Liver (tissue), 3 donors: ENCODE data around the gene UACA.
"Not testable (repeated sequence)": the region's sequence is repeated elsewhere in the genome, so short reads cannot be mapped to it uniquely, and the experiment has no call there.

Source experiments
- CTCF ChIP-seq: fragments of 150-350 bp; IDR thresholded peaks from 2 replicates; pipeline ENCODE4 v1.5.1; 2017; ENCODE audit warnings: improper control_type of control experiment, low read depth, low read length; ENCODE audit not compliant: missing input control
- EGR1 ChIP-seq, 2 donors: IDR thresholded peaks; 2 replicates each; pipeline ENCODE4 v1.6.1; 2016 to 2018; ENCODE audit warnings: antibody characterized with exemption in 2 of 2, low read depth in 2 of 2
- GABPA ChIP-seq, 2 donors: IDR thresholded peaks in 1 of 2; conservative IDR thresholded peaks in 1 of 2; 2 replicates each; pipeline ENCODE4 v1.6.1; 2016; ENCODE audit warnings: antibody characterized with exemption in 2 of 2, mild to moderate bottlenecking in 1 of 2, moderate library complexity in 1 of 2
- RAD21 ChIP-seq, 2 donors: IDR thresholded peaks; 2 replicates each; pipeline ENCODE4 v1.6.1; 2016; ENCODE audit warnings: antibody characterized with exemption in 2 of 2, mild to moderate bottlenecking in 2 of 2
- RXRA ChIP-seq, 2 donors: IDR thresholded peaks; 2 replicates each; pipeline ENCODE4 v1.6.1; 2017 to 2018; ENCODE audit warnings: antibody characterized with exemption in 2 of 2, mild to moderate bottlenecking in 1 of 2
- SP1 ChIP-seq: IDR thresholded peaks from 2 replicates; pipeline ENCODE4 v1.6.1; 2018; ENCODE audit warnings: antibody characterized with exemption, mild to moderate bottlenecking
- TAF1 ChIP-seq: conservative IDR thresholded peaks from 2 replicates; pipeline ENCODE4 v1.6.1; 2016; ENCODE audit warnings: antibody characterized with exemption, mild to moderate bottlenecking
- TF ChIP-seq, protein P1 (sequence below): IDR thresholded peaks from 2 replicates; pipeline ENCODE4 v1.6.1; 2016; ENCODE audit warnings: antibody characterized with exemption
- TF ChIP-seq, protein P2 (sequence below): IDR thresholded peaks from 2 replicates; pipeline ENCODE4 v1.6.1; 2016; ENCODE audit warnings: antibody characterized with exemption, mild to moderate bottlenecking
- TF ChIP-seq, protein P3 (sequence below): IDR thresholded peaks from 2 replicates; pipeline ENCODE4 v1.6.1; 2016; ENCODE audit warnings: antibody characterized with exemption
- donor health status: healthy.
- donor health status: healthy.

DNA sequence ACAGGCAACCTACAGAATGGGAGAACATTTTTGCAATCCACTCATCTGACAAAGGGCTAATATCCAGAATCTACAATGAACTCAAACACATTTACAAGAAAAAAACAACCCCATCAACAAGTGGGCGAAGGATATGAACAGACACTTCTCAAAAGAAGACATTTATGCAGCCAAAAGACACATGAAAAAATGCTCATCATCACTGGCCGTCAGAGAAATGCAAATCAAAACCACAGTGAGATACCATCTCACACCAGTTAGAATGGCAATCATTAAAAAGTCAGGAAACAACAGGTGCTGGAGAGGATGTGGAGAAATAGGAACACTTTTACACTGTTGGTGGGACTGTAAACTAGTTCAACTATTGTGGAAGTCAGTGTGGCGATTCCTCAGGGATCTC lies 100.3 kb downstream of the UACA start:
- TF ChIP-seq CTCF; TAF1; RAD21 (IDR thresholded peaks at IDR 0.05); SP1; GABPA (IDR thresholded peaks at IDR 0.05 in 1 of 2, conservative IDR thresholded peaks at IDR 0.05 in 1 of 2); EGR1 (IDR thresholded peaks at IDR 0.05; ENCODE audit: low read depth in 2 of 2); RXRA (IDR thresholded peaks at IDR 0.05): not testable (repeated sequence)
- TF ChIP-seq, protein P1, sequence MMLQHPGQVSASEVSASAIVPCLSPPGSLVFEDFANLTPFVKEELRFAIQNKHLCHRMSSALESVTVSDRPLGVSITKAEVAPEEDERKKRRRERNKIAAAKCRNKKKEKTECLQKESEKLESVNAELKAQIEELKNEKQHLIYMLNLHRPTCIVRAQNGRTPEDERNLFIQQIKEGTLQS, result not testable (repeated sequence)
- TF ChIP-seq, protein P2, sequence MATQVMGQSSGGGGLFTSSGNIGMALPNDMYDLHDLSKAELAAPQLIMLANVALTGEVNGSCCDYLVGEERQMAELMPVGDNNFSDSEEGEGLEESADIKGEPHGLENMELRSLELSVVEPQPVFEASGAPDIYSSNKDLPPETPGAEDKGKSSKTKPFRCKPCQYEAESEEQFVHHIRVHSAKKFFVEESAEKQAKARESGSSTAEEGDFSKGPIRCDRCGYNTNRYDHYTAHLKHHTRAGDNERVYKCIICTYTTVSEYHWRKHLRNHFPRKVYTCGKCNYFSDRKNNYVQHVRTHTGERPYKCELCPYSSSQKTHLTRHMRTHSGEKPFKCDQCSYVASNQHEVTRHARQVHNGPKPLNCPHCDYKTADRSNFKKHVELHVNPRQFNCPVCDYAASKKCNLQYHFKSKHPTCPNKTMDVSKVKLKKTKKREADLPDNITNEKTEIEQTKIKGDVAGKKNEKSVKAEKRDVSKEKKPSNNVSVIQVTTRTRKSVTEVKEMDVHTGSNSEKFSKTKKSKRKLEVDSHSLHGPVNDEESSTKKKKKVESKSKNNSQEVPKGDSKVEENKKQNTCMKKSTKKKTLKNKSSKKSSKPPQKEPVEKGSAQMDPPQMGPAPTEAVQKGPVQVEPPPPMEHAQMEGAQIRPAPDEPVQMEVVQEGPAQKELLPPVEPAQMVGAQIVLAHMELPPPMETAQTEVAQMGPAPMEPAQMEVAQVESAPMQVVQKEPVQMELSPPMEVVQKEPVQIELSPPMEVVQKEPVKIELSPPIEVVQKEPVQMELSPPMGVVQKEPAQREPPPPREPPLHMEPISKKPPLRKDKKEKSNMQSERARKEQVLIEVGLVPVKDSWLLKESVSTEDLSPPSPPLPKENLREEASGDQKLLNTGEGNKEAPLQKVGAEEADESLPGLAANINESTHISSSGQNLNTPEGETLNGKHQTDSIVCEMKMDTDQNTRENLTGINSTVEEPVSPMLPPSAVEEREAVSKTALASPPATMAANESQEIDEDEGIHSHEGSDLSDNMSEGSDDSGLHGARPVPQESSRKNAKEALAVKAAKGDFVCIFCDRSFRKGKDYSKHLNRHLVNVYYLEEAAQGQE, result not testable (repeated sequence)
- TF ChIP-seq, protein P3, sequence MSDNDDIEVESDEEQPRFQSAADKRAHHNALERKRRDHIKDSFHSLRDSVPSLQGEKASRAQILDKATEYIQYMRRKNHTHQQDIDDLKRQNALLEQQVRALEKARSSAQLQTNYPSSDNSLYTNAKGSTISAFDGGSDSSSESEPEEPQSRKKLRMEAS, result not testable (repeated sequence)
